ENCODE data around the gene ZBTB25. TPM values are rescaled to one million over a fixed set of nuclear protein-coding genes. Genes with fewer than 3 reads are reported as not detected.

The ZBTB25 gene
- total and polyA plus RNA-seq, 2 donors (not counting 1 experiment from before 2014, with no cell fraction given) = 7.2 to 9.2 TPM

DNA sequence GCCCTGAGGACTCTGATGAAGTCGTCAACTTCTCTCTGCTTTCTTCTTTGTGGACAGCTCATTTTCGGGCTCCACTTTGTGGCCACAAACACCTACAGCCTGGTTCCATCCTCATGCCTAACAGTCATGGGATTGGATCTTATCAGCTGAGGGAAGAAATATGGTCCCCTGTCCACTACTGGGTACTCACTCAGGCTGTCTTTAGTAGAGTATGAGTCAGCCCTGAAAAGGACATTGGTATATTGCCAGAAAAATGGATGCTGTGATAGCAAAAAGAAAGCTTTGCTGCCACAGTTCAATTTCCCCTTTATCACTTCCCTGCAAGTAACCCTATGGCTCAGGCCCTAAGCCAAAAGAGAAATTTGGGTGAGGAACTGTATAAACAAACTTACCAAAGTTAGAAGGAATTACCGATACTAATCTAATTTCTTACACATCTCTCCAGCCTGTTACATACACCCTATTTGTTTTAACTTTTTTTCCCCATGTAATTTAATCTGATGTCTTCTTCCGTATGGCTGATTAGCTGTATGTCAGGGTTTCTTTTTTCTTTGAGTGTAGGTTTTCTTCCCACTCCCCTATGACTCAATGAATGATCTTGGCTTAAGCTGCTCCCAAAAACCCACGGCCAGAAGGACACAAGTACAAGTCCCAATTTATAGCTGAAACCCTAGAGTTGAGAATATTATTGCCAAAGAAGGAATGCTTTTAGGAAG, 86.4 kb downstream of the ZBTB25 start:
- Histone ChIP-seq H3K79me2 (ENCODE audit: control insufficient read depth, insufficient read depth, low read length) (no peaks in the 10 kb centered on the region), H3K9me3 (ENCODE audit: control insufficient read depth, insufficient read depth, low read depth, low read length) (no peaks in the 10 kb centered on the region), H3K4me1 (ENCODE audit: control insufficient read depth, extremely low read depth, insufficient read depth, low read length) (peaks cover 8% of the 10 kb centered on the region), H3K27me3 (ENCODE audit: control insufficient read depth, insufficient read depth, low read length) (no peaks in the 10 kb centered on the region), H3K9ac (ENCODE audit: insufficient read depth, low read length) (no peak overlapping the region), H2AFZ (ENCODE audit: low read length) (no peak overlapping the region), H3K4me2 (ENCODE audit: extremely low read depth, insufficient read depth, low read length) (no peak overlapping the region), H3K36me3 (ENCODE audit: control insufficient read depth, insufficient read depth, low read length) (peaks cover 7% of the 10 kb centered on the region), H3K4me3 (replicated peaks in 1 of 4; ENCODE audit: control extremely low read depth in 1 of 4, insufficient read depth in 1 of 4, low read depth in 3 of 4, low read length in 4 of 4) (no peak overlapping the region), H3K27ac (ENCODE audit: insufficient read depth, low read length) (no peak overlapping the region), H4K20me1 (ENCODE audit: control insufficient read depth, extremely low read depth, insufficient read depth, low read length) (no peaks in the 10 kb centered on the region)
- peak; percentile 43 to 75 for DNase-seq (ENCODE audit: low read depth in 2 of 2)
- TF ChIP-seq EZH2 (IDR thresholded peaks at IDR 0.05; ENCODE audit: low read length, missing control alignments) (no peak), CTCF (conservative IDR thresholded peaks at IDR 0.05 in 1 of 2, IDR thresholded peaks at IDR 0.05 in 1 of 2; ENCODE audit: low read depth in 1 of 2, low read length in 2 of 2) (no peak)

DNA sequence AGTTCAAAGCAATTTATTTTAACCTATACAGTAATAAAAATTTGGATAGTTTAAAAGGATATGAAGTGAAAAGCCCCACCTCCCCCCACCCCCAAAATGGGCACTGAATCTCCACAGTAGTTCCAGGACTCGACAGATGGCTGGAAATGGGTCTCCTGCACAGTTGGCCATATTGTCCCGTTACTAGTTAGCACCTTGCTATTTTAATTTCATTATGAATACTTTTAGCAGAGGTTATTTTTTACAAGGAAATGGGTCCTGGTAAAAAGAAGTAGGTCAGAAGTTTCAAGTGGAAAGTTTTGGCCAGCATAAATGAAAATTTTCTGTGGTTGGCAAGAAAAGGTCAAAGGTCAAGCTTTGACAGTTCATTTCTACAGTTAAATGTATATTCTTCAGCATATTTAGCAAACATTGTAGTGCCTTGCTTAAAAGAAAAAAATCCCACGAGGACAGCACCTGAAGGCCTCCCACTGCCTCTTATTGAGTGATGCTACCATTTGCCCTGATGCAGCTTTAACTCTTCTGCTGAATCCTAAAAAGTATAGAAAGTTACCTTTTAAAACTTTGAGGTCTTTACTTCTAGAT, 87.2 kb downstream of the ZBTB25 start:
- Histone ChIP-seq H4K20me1 (ENCODE audit: control insufficient read depth, extremely low read depth, insufficient read depth, low read length) (no peaks in the 10 kb centered on the region), H2AFZ (ENCODE audit: low read length) (no peak overlapping the region), H3K79me2 (ENCODE audit: control insufficient read depth, insufficient read depth, low read length) (no peaks in the 10 kb centered on the region), H3K4me3 (replicated peaks in 1 of 4; ENCODE audit: control extremely low read depth in 1 of 4, insufficient read depth in 1 of 4, low read depth in 3 of 4, low read length in 4 of 4) (no peak overlapping the region), H3K4me2 (ENCODE audit: extremely low read depth, insufficient read depth, low read length) (peak overlapping the region; percentile 13), H3K9ac (ENCODE audit: insufficient read depth, low read length) (no peak overlapping the region), H3K27ac (ENCODE audit: insufficient read depth, low read length) (no peak overlapping the region), H3K36me3 (ENCODE audit: control insufficient read depth, insufficient read depth, low read length) (peaks cover 7% of the 10 kb centered on the region), H3K9me3 (ENCODE audit: control insufficient read depth, insufficient read depth, low read depth, low read length) (no peaks in the 10 kb centered on the region), H3K4me1 (ENCODE audit: control insufficient read depth, extremely low read depth, insufficient read depth, low read length) (peaks cover 8% of the 10 kb centered on the region), H3K27me3 (ENCODE audit: control insufficient read depth, insufficient read depth, low read length) (no peaks in the 10 kb centered on the region)
- TF ChIP-seq CTCF (conservative IDR thresholded peaks at IDR 0.05 in 1 of 2, IDR thresholded peaks at IDR 0.05 in 1 of 2; ENCODE audit: low read depth in 1 of 2, low read length in 2 of 2) = no peak
- no peak for TF ChIP-seq EZH2 (IDR thresholded peaks at IDR 0.05; ENCODE audit: low read length, missing control alignments)
- peak in 1 of 2 donors; percentile 51 for DNase-seq (ENCODE audit: low read depth in 2 of 2)

- Histone ChIP-seq H3K4me3 (replicated peaks in 1 of 4; ENCODE audit: control extremely low read depth in 1 of 4, insufficient read depth in 1 of 4, low read depth in 3 of 4, low read length in 4 of 4) (no peak overlapping the region), H3K79me2 (ENCODE audit: control insufficient read depth, insufficient read depth, low read length) (no peaks in the 10 kb centered on the region), H3K9me3 (ENCODE audit: control insufficient read depth, insufficient read depth, low read depth, low read length) (no peaks in the 10 kb centered on the region), H3K27me3 (ENCODE audit: control insufficient read depth, insufficient read depth, low read length) (no peaks in the 10 kb centered on the region), H3K9ac (ENCODE audit: insufficient read depth, low read length) (no peak overlapping the region), H4K20me1 (ENCODE audit: control insufficient read depth, extremely low read depth, insufficient read depth, low read length) (no peaks in the 10 kb centered on the region), H3K27ac (ENCODE audit: insufficient read depth, low read length) (no peak overlapping the region), H3K4me2 (ENCODE audit: extremely low read depth, insufficient read depth, low read length) (no peak overlapping the region), H3K36me3 (ENCODE audit: control insufficient read depth, insufficient read depth, low read length) (peaks cover 4% of the 10 kb centered on the region), H3K4me1 (ENCODE audit: control insufficient read depth, extremely low read depth, insufficient read depth, low read length) (peaks cover 6% of the 10 kb centered on the region), H2AFZ (ENCODE audit: low read length) (no peak overlapping the region)
- TF ChIP-seq EZH2 (IDR thresholded peaks at IDR 0.05; ENCODE audit: low read length, missing control alignments) (no peak), CTCF (conservative IDR thresholded peaks at IDR 0.05 in 1 of 2, IDR thresholded peaks at IDR 0.05 in 1 of 2; ENCODE audit: low read depth in 1 of 2, low read length in 2 of 2) (no peak)
- DNase-seq (ENCODE audit: low read depth in 2 of 2) = no peak
Measured at GRCh38 chr14:64412237-64412636, 91.4 kb downstream of the ZBTB25 start.
